ENCODE measurements around the gene KIAA0586. TPM values are rescaled to one million over a fixed set of nuclear protein-coding genes. Genes with fewer than 3 reads are reported as not detected.

The KIAA0586 gene
- total RNA-seq, 1 experiment from 2014 or later: 23.5 TPM

- 0 out of 2 replicates have a peak, but pooled peaks have one; percentile 16 for TF ChIP-seq ATF2 (CRISPR knock-in tag; IDR thresholded peaks at IDR 0.05; ENCODE audit: borderline replicate concordance, low read depth)
- TF ChIP-seq USF2 (CRISPR knock-in tag; IDR thresholded peaks at IDR 0.05): peak; percentile 89
- TF ChIP-seq TEAD1 (CRISPR knock-in tag; IDR thresholded peaks at IDR 0.05): peak; percentile 32; the same call in 1 of the 2 replicates
- no peak for TF ChIP-seq CDX4 (CRISPR knock-in tag; IDR thresholded peaks at IDR 0.05; ENCODE audit: borderline replicate concordance)
- TF ChIP-seq E2F5 (CRISPR knock-in tag; IDR thresholded peaks at IDR 0.05): 0 out of 2 replicates have a peak, but pooled peaks have one; percentile 26
- TF ChIP-seq ESRRA (CRISPR knock-in tag; IDR thresholded peaks at IDR 0.05; ENCODE audit: borderline replicate concordance): no peak
- TF ChIP-seq ZBTB21 (CRISPR knock-in tag; IDR thresholded peaks at IDR 0.05; ENCODE audit: borderline replicate concordance): no peak
- TF ChIP-seq ARID4B (CRISPR knock-in tag; IDR thresholded peaks at IDR 0.05; ENCODE audit: borderline replicate concordance): peak; percentile 84; the same call in 1 of the 2 replicates
- no peak for TF ChIP-seq RORB (CRISPR knock-in tag; IDR thresholded peaks at IDR 0.05)
- TF ChIP-seq ATF3 (CRISPR knock-in tag; conservative IDR thresholded peaks at IDR 0.05): no peak
- TF ChIP-seq ZNF423 (CRISPR knock-in tag; IDR thresholded peaks at IDR 0.05): peak; percentile 48; the same call in 1 of the 2 replicates
- peak; percentile 41 for TF ChIP-seq ETV6 (CRISPR knock-in tag; IDR thresholded peaks at IDR 0.05)
- TF ChIP-seq MAX (CRISPR knock-in tag; IDR thresholded peaks at IDR 0.05): peak; percentile 85
- peak; percentile 88 for TF ChIP-seq USF1 (CRISPR knock-in tag; IDR thresholded peaks at IDR 0.05)
- TF ChIP-seq JUN (CRISPR knock-in tag; IDR thresholded peaks at IDR 0.05): 0 out of 2 replicates have a peak, but pooled peaks have one; percentile 14
- TF ChIP-seq FOXK1 (CRISPR knock-in tag; IDR thresholded peaks at IDR 0.05): 0 out of 2 replicates have a peak, but pooled peaks have one; percentile 37
Observed at GRCh38 chr14:58426670-58427280, 744 bp upstream of the KIAA0586 start (continued).
